SH-SY5Y (cell line): ENCODE results near the gene HPCAL1.

Experiments
- GATA2 ChIP-seq: IDR thresholded peaks from 2 replicates; pipeline ENCODE4 v1.6.1; 2011; ENCODE audit warnings: mild to moderate bottlenecking, low read depth, low read length
- GATA3 ChIP-seq: IDR thresholded peaks from 2 replicates; pipeline ENCODE4 v1.6.1; 2011; ENCODE audit warnings: low read depth, mild to moderate bottlenecking, low read length, moderate library complexity

GRCh38 chr2:10397297-10397875 lies 94.7 kb downstream of the HPCAL1 start:
- no peak for TF ChIP-seq GATA2
- TF ChIP-seq GATA3: no peak
